Endothelial cell of umbilical vein (primary cell): ENCODE measurements around the gene CHRNA3. TPM values are rescaled to one million over a fixed set of nuclear protein-coding genes. Genes with fewer than 3 reads are reported as not detected.

Source experiments
- BruUV-seq: library from RNA; stranded (reverse); fragments of 400-500 nt; replicated peaks from 2 replicates; lab custom pipeline; 2021; lab: Mats Ljungman, UMichigan
- CTCF ChIA-PET: fragments of 300-600, 350-600 bp; sonication (Branson Sonifier 250); formaldehyde crosslinking; loops from one replicate; lab custom pipeline; 2021; ENCODE audit warnings: antibody characterized with exemption, inconsistent platforms; lab: Charles Lee
- POLR2A ChIA-PET: fragments of 300-600, 350-600 bp; sonication (Branson Sonifier 250); formaldehyde crosslinking; loops from one replicate; lab custom pipeline; 2021; ENCODE audit warnings: antibody characterized with exemption, inconsistent platforms; lab: Charles Lee
- DNase-seq: peaks from one replicate; pipeline ENCODE4 v3.0.0-alpha.2; 2011; ENCODE audit warnings: low read depth, low spot score
- FAIRE-seq: peaks from 2 replicates; lab custom pipeline; 2011; peaks lifted over from hg19 to GRCh38; lab: Jason Lieb, UNC
- H2AFZ ChIP-seq: 2 replicates; pipeline ENCODE4 v1.6.0; 2012; ENCODE audit warnings: low read depth, low read length, control low read depth, inconsistent platforms
- H3K27ac ChIP-seq: 2 replicates; pipeline ENCODE4 v1.5.1; 2011; ENCODE audit warnings: low read depth, mild to moderate bottlenecking, control low read depth, low read length, moderate library complexity; ENCODE audit not compliant: insufficient read depth
- H3K27me3 ChIP-seq, 2 experiments: 2 replicates each; pipeline versions ENCODE4 v1.6.0 to v1.6.1; 2011; ENCODE audit warnings: low read length in 2 of 2, mixed read lengths in 1 of 2; ENCODE audit not compliant: control insufficient read depth in 2 of 2, insufficient read depth in 2 of 2
- H3K36me3 ChIP-seq, 2 experiments: 2 replicates in 1 of 2; 3 replicates in 1 of 2; pipeline ENCODE4 v1.5.1; 2011; ENCODE audit warnings: low read length in 2 of 2, mild to moderate bottlenecking in 1 of 2, moderate library complexity in 1 of 2; ENCODE audit not compliant: control insufficient read depth in 2 of 2, insufficient read depth in 2 of 2; ENCODE audit errors: extremely low read depth in 1 of 2
- H3K4me1 ChIP-seq: 3 replicates; pipeline ENCODE4 v1.5.1; 2011; ENCODE audit warnings: mild to moderate bottlenecking, low read length; ENCODE audit not compliant: control insufficient read depth, insufficient read depth; ENCODE audit errors: extremely low read depth
- H3K4me2 ChIP-seq: 2 replicates; pipeline ENCODE4 v1.6.1; 2011; ENCODE audit warnings: low read length, control low read depth, mixed read lengths; ENCODE audit not compliant: insufficient read depth
- H3K4me3 ChIP-seq, 3 experiments: fragments of 200-600 bp in 1 of 3; sonication (generic), shearing (Covaris generic) in 1 of 3; replicated peaks in 1 of 3; 2 replicates each; pipeline ENCODE4 v1.5.1; 2011 to 2016; ENCODE audit warnings: control low read depth in 3 of 3, low read length in 3 of 3, mild to moderate bottlenecking in 2 of 3, inconsistent platforms in 1 of 3, low read depth in 1 of 3, moderate library complexity in 1 of 3; ENCODE audit not compliant: insufficient read depth in 1 of 3
- H3K79me2 ChIP-seq: 2 replicates; pipeline ENCODE4 v1.6.0; 2012; ENCODE audit warnings: low read length, inconsistent platforms; ENCODE audit not compliant: control insufficient read depth, insufficient read depth
- H3K9ac ChIP-seq: replicated peaks from 2 replicates; pipeline ENCODE3; 2011; ENCODE audit warnings: low read length, control low read depth; ENCODE audit not compliant: insufficient read depth; ENCODE audit errors: extremely low read depth
- H3K9me1 ChIP-seq: replicated peaks from 3 replicates; pipeline ENCODE4 v1.6.0; 2011; ENCODE audit warnings: mild to moderate bottlenecking, low read length; ENCODE audit not compliant: control insufficient read depth, insufficient read depth; ENCODE audit errors: extremely low read depth
- H3K9me3 ChIP-seq: replicated peaks from 2 replicates; pipeline ENCODE4 v1.5.1; 2012; ENCODE audit warnings: low read length, inconsistent platforms; ENCODE audit not compliant: control insufficient read depth, insufficient read depth
- H4K20me1 ChIP-seq: replicated peaks from 2 replicates; pipeline ENCODE3; 2011; ENCODE audit warnings: mild to moderate bottlenecking, low read length; ENCODE audit not compliant: control insufficient read depth, insufficient read depth; ENCODE audit errors: extremely low read depth
- CTCF ChIP-seq, 2 donors: IDR thresholded peaks; 1 replicate in 1 of 2; 2 replicates in 1 of 2; pipeline ENCODE4 v1.5.1; 2011; ENCODE audit warnings: low read length in 2 of 2, mild to moderate bottlenecking in 2 of 2, moderate library complexity in 2 of 2, control low read depth in 1 of 2, inconsistent platforms in 1 of 2, low read depth in 1 of 2; ENCODE audit not compliant: insufficient read depth in 1 of 2; ENCODE audit errors: extremely low read depth in 1 of 2
- EZH2 ChIP-seq: IDR thresholded peaks from 2 replicates; pipeline ENCODE4 v1.6.1; 2012; ENCODE audit warnings: borderline replicate concordance, low read depth, mild to moderate bottlenecking, moderate library complexity, low read length, inconsistent platforms; ENCODE audit not compliant: severe bottlenecking
- FOS ChIP-seq: IDR thresholded peaks from 2 replicates; pipeline ENCODE4 v1.6.1; 2011; ENCODE audit warnings: mild to moderate bottlenecking, low read length, moderate library complexity, borderline replicate concordance; ENCODE audit not compliant: insufficient read depth
- GATA2 ChIP-seq: IDR thresholded peaks from 2 replicates; pipeline ENCODE4 v1.7.0; 2011; ENCODE audit warnings: low read depth, mild to moderate bottlenecking, moderate library complexity, mixed read lengths, low read length; ENCODE audit not compliant: insufficient read length, insufficient read depth
- JUN ChIP-seq: IDR thresholded peaks from 2 replicates; pipeline ENCODE4 v1.6.1; 2011; ENCODE audit warnings: borderline replicate concordance, low read depth; ENCODE audit not compliant: insufficient read length, insufficient read depth
- MAX ChIP-seq: IDR thresholded peaks from 2 replicates; pipeline ENCODE4 v1.6.1; 2011; ENCODE audit not compliant: insufficient read depth, insufficient read length
- MYC ChIP-seq: IDR thresholded peaks from one replicate; pipeline ENCODE4 v1.6.1; 2011; ENCODE audit warnings: mild to moderate bottlenecking, low read depth, low read length
- POLR2A ChIP-seq: IDR thresholded peaks from 2 replicates; pipeline ENCODE4 v1.6.1; 2012; ENCODE audit warnings: low read depth, mild to moderate bottlenecking, control low read depth, low read length
- POLR2AphosphoS5 ChIP-seq: IDR thresholded peaks from 2 replicates; pipeline ENCODE4 v1.6.1; 2012; ENCODE audit warnings: low read depth, mild to moderate bottlenecking, control low read depth, low read length, moderate library complexity; ENCODE audit not compliant: insufficient read depth
- dilution Hi-C: fragments of 300-500 bp; cut with MboI; formaldehyde crosslinking; loops from one replicate; pipeline ENCODE4 v1.15.0; 2019; ENCODE audit warnings: low sequenced_read_pairs; ENCODE audit not compliant: extremely low pct_ligation_motif_present
- intact Hi-C: fragments of 100-400 bp; cut with micrococcal nuclease; formaldehyde crosslinking; loops from one replicate; pipeline ENCODE4 v1.10.0; 2022
- polyA plus RNA-seq, 4 experiments: library from polyadenylated mRNA; depleted of rRNA in 3 of 4; stranded (reverse) in 3 of 4; unstranded in 1 of 4; fragments of >200 nt; gene quantifications; 2 replicates each; pipeline versions ENCODE4 v1.2.1 to v1.2.3, GENCODE V29; 2011 to 2012; ENCODE audit warnings: missing spikeins in 1 of 4
- total RNA-seq: library from RNA; stranded (reverse); gene quantifications from 2 replicates; pipeline ENCODE4 v1.2.3, GENCODE V29; 2021

The CHRNA3 gene
- total and polyA plus RNA-seq, 2 donors (not counting 3 experiments of a cell fraction or from before 2014, with no cell fraction given) = not detected

GRCh38 chr15:78635346-78635745, 14.6 kb upstream of the CHRNA3 start:
- ChIA-PET POLR2A (no interaction called here), CTCF (interaction anchor here (0.8 to 1.3 kb wide), 3 partner anchors 14 to 103 kb away, joined by 3 read pairs; no protein-coding TSS in a partner anchor)
- dilution Hi-C loops = no loop called here
- Histone ChIP-seq H3K36me3 (no peaks in the 10 kb centered on the region), H3K9me1 (no peaks in the 10 kb centered on the region), H3K9me3 (no peaks in the 10 kb centered on the region), H3K79me2 (no peaks in the 10 kb centered on the region), H3K27ac (no peak overlapping the region), H2AFZ (no peak overlapping the region), H3K4me3 (no peak overlapping the region), H3K27me3 (peaks cover 5 to 6% of the 10 kb centered on the region in 2 experiments), H3K4me2 (no peak overlapping the region), H3K4me1 (no peaks in the 10 kb centered on the region), H4K20me1 (no peaks in the 10 kb centered on the region), H3K9ac (no peak overlapping the region)
- intact Hi-C loops = no loop called here
- BruUV-seq = no TSS peak
- TF ChIP-seq POLR2AphosphoS5 (no peak), CTCF (IDR thresholded peaks at IDR 0.05; ENCODE audit: extremely low read depth in 1 of 2, insufficient read depth in 1 of 2, low read depth in 1 of 2, low read length in 2 of 2) (no peak), MYC (no peak), GATA2 (no peak), MAX (no peak), EZH2 (no peak), JUN (no peak), POLR2A (no peak), FOS (no peak)
- FAIRE-seq (no peak), DNase-seq (no peak)
